HCT116 (cell line): ENCODE results near the gene SLC25A47. TPM values are rescaled to one million over a fixed set of nuclear protein-coding genes. Genes with fewer than 3 reads are reported as not detected.

Experiments
- ATAC-seq: fragments of 200-7000 bp; cut with Tn5 transposase; 2 replicates; pipeline ENCODE4 v1.9.1; 2020; ENCODE audit warnings: mild to moderate bottlenecking, moderate library complexity
- BruUV-seq: library from RNA; stranded (reverse); fragments of 400-500 nt; replicated peaks from 2 replicates; lab custom pipeline; 2021; lab: Mats Ljungman, UMichigan
- CTCF ChIA-PET: fragments of 300-600 bp; sonication (Branson Sonifier 250); formaldehyde crosslinking; loops from one replicate; lab custom pipeline; 2021; ENCODE audit warnings: antibody characterized with exemption; lab: Charles Lee
- POLR2A ChIA-PET: fragments of 300-600, 350-600 bp; sonication (Branson Sonifier 250); formaldehyde crosslinking; loops from one replicate; lab custom pipeline; 2021; ENCODE audit warnings: antibody characterized with exemption; lab: Charles Lee
- RAD21 ChIA-PET, 2 experiments: fragments of 300-600 bp; sonication (Branson Sonifier 250); formaldehyde crosslinking; loops; one replicate each; lab custom pipeline; 2023; ENCODE audit warnings: low total read pairs in 2 of 2; ENCODE audit not compliant: uncharacterized antibody in 2 of 2, unreplicated experiment in 2 of 2, low non-redundant PET in 1 of 2; lab: Charles Lee
- DNase-seq: peaks from one replicate; pipeline ENCODE4 v3.0.0-alpha.2; 2010; ENCODE audit warnings: low read depth, low spot score
- H2AFZ ChIP-seq: fragments of 200-600 bp; shearing (Covaris generic), sonication (generic); 2 replicates; pipeline ENCODE4 v1.6.1; 2017; ENCODE audit warnings: low read depth, mixed run types, mixed read lengths, antibody characterized with exemption, low read length; ENCODE audit not compliant: poor library complexity, severe bottlenecking
- H3K27ac ChIP-seq: 2 replicates; pipeline ENCODE4 v1.5.1; 2012; ENCODE audit warnings: low read depth, low read length
- H3K27me3 ChIP-seq: fragments of 200-600 bp; sonication (generic); 2 replicates; pipeline ENCODE4 v1.6.1; 2016; ENCODE audit warnings: mixed run types, low read length, mixed read lengths; ENCODE audit not compliant: insufficient read depth
- H3K36me3 ChIP-seq, 2 experiments: fragments of 200-500 bp in 1 of 2; fragments of 200-600 bp in 1 of 2; sonication (Bioruptor generic) in 1 of 2; sonication (generic) in 1 of 2; 2 replicates each; pipeline versions ENCODE4 v1.5.1 to v1.6.1; 2014 to 2016; ENCODE audit warnings: low read length in 2 of 2, inconsistent platforms in 1 of 2, mixed read lengths in 1 of 2, mixed run types in 1 of 2; ENCODE audit not compliant: insufficient read depth in 2 of 2, control insufficient read depth in 1 of 2
- H3K4me1 ChIP-seq, 2 experiments: fragments of 200-600 bp in 1 of 2; sonication (generic) in 1 of 2; 2 replicates each; pipeline versions ENCODE4 v1.5.1 to v1.6.1; 2012 to 2017; ENCODE audit warnings: low read length in 2 of 2, inconsistent platforms in 1 of 2, mild to moderate bottlenecking in 1 of 2, mixed read lengths in 1 of 2, mixed run types in 1 of 2, moderate library complexity in 1 of 2; ENCODE audit not compliant: insufficient read depth in 2 of 2, control insufficient read depth in 1 of 2
- H3K4me2 ChIP-seq: fragments of 200-600 bp; sonication (generic); 2 replicates; pipeline ENCODE4 v1.6.1; 2017; ENCODE audit warnings: mixed run types, low read length, mixed read lengths
- H3K4me3 ChIP-seq, 2 experiments: fragments of 200-600 bp in 1 of 2; sonication (generic) in 1 of 2; replicated peaks in 1 of 2; 2 replicates each; pipeline ENCODE4 v1.5.1; 2011 to 2016; ENCODE audit warnings: low read length in 2 of 2, control low read depth in 1 of 2, low read depth in 1 of 2, mild to moderate bottlenecking in 1 of 2, mixed read lengths in 1 of 2, mixed run types in 1 of 2
- H3K79me2 ChIP-seq: fragments of 200-600 bp; sonication (generic); 2 replicates; pipeline ENCODE4 v1.6.1; 2017; ENCODE audit warnings: mild to moderate bottlenecking, mixed run types, low read length, moderate library complexity, mixed read lengths; ENCODE audit not compliant: insufficient read depth
- H3K9ac ChIP-seq: fragments of 200-600 bp; sonication (generic); 2 replicates; pipeline ENCODE4 v1.6.1; 2016; ENCODE audit warnings: low read length, mixed read lengths
- H3K9me2 ChIP-seq: fragments of 200-600 bp; sonication (generic), shearing (Covaris generic); 2 replicates; pipeline ENCODE4 v1.6.1; 2017; ENCODE audit warnings: mixed run types, mild to moderate bottlenecking, moderate library complexity; ENCODE audit not compliant: insufficient read depth
- H3K9me3 ChIP-seq, 2 experiments: fragments of 200-500 bp in 1 of 2; fragments of 200-600 bp in 1 of 2; sonication (Bioruptor generic) in 1 of 2; sonication (generic) in 1 of 2; 2 replicates each; pipeline ENCODE4 v1.6.1; 2014 to 2017; ENCODE audit warnings: low read length in 2 of 2, mixed read lengths in 2 of 2, inconsistent platforms in 1 of 2, low read depth in 1 of 2, mild to moderate bottlenecking in 1 of 2, mixed run types in 1 of 2, moderate library complexity in 1 of 2; ENCODE audit not compliant: control insufficient read depth in 1 of 2, insufficient read depth in 1 of 2
- H4K20me1 ChIP-seq: fragments of 200-600 bp; sonication (generic), shearing (Covaris generic); 2 replicates; pipeline ENCODE4 v1.6.1; 2017; ENCODE audit warnings: mixed run types, mild to moderate bottlenecking, moderate library complexity; ENCODE audit not compliant: insufficient read depth
- CEBPB ChIP-seq: IDR thresholded peaks from 2 replicates; pipeline ENCODE4 v1.6.1; 2012; ENCODE audit warnings: low read depth
- ELF1 ChIP-seq: IDR thresholded peaks from 2 replicates; pipeline ENCODE4 v1.6.1; 2012; ENCODE audit warnings: low read depth, borderline replicate concordance
- EZH2 ChIP-seq: fragments of 200-600 bp; sonication (generic); IDR thresholded peaks from 2 replicates; pipeline ENCODE4 v1.6.1; 2017; ENCODE audit warnings: antibody characterized with exemption, mixed run types
- FOSL1 ChIP-seq: IDR thresholded peaks from 2 replicates; pipeline ENCODE4 v1.6.1; 2012; ENCODE audit warnings: low read depth
- JUND ChIP-seq: IDR thresholded peaks from 2 replicates; pipeline ENCODE4 v1.6.1; 2012
- MAX ChIP-seq: IDR thresholded peaks from 2 replicates; pipeline ENCODE4 v1.6.1; 2012
- POLR2A ChIP-seq: IDR thresholded peaks from 2 replicates; pipeline ENCODE4 v1.7.0; 2011; ENCODE audit warnings: borderline replicate concordance; ENCODE audit not compliant: insufficient read depth, insufficient read length; ENCODE audit errors: extremely low read depth
- RAD21 ChIP-seq: IDR thresholded peaks from 2 replicates; pipeline ENCODE4 v1.6.1; 2012; ENCODE audit warnings: low read depth, mild to moderate bottlenecking
- REST ChIP-seq: IDR thresholded peaks from 2 replicates; pipeline ENCODE4 v1.6.1; 2012; ENCODE audit warnings: low read depth
- SIN3A ChIP-seq: IDR thresholded peaks from 2 replicates; pipeline ENCODE4 v1.6.1; 2012; ENCODE audit warnings: low read depth
- ZBTB33 ChIP-seq: IDR thresholded peaks from 2 replicates; pipeline ENCODE4 v1.6.1; 2011; ENCODE audit warnings: mild to moderate bottlenecking, low read length, moderate library complexity; ENCODE audit not compliant: insufficient replicate concordance; ENCODE audit errors: extremely low read depth
- intact Hi-C: fragments of 100-400 bp; cut with micrococcal nuclease; formaldehyde crosslinking; loops from 2 replicates; pipeline ENCODE4 v1.10.0; 2022
- total RNA-seq: library from RNA; stranded (reverse); gene quantifications from one replicate; pipeline ENCODE4 v1.2.1, GENCODE V29; 2021; ENCODE audit not compliant: unreplicated experiment

The SLC25A47 gene
- total RNA-seq, 1 experiment from 2014 or later, result 0.17 TPM

- Histone ChIP-seq H3K9me2 (no peaks in the 10 kb centered on the region), H3K27me3 (no peaks in the 10 kb centered on the region), H3K9ac (no peak overlapping the region), H3K9me3 (no peaks in the 10 kb centered on the region), H4K20me1 (no peaks in the 10 kb centered on the region), H3K4me1 (no peaks in the 10 kb centered on the region), H2AFZ (no peak overlapping the region), H3K79me2 (no peaks in the 10 kb centered on the region), H3K27ac (no peak overlapping the region), H3K4me3 (no peak overlapping the region), H3K36me3 (no peaks in the 10 kb centered on the region), H3K4me2 (no peak overlapping the region)
- no peak for ATAC-seq
- DNase-seq, result no peak
- TF ChIP-seq MAX, result no peak
- no peak for TF ChIP-seq CEBPB
- no peak for TF ChIP-seq SIN3A
- no peak for TF ChIP-seq EZH2
- TF ChIP-seq ELF1, result no peak
- no peak for TF ChIP-seq POLR2A
- TF ChIP-seq RAD21, result no peak
- no peak for TF ChIP-seq ZBTB33
- TF ChIP-seq FOSL1, result no peak
- no peak for TF ChIP-seq JUND
- TF ChIP-seq REST, result no peak
- CTCF ChIA-PET, result no interaction called here
- POLR2A ChIA-PET, result no interaction called here
- intact Hi-C loops, result no loop called here
- no TSS peak for BruUV-seq
- RAD21 ChIA-PET, result no interaction called here
These were observed 6.8 kb downstream of the SLC25A47 start for GRCh38 chr14:100330007-100330344.
